ENCODE results near the gene GNB1L. TPM values are rescaled to one million over a fixed set of nuclear protein-coding genes. Genes with fewer than 3 reads are reported as not detected.

The GNB1L gene
- total and polyA plus RNA-seq, 2 experiments from 2014 or later, result 3.5 to 5.5 TPM

- H3K4me3 ChIP-seq, result no peak overlapping the region
- no peak overlapping the region for H3K27ac ChIP-seq
- TF ChIP-seq, protein P1, sequence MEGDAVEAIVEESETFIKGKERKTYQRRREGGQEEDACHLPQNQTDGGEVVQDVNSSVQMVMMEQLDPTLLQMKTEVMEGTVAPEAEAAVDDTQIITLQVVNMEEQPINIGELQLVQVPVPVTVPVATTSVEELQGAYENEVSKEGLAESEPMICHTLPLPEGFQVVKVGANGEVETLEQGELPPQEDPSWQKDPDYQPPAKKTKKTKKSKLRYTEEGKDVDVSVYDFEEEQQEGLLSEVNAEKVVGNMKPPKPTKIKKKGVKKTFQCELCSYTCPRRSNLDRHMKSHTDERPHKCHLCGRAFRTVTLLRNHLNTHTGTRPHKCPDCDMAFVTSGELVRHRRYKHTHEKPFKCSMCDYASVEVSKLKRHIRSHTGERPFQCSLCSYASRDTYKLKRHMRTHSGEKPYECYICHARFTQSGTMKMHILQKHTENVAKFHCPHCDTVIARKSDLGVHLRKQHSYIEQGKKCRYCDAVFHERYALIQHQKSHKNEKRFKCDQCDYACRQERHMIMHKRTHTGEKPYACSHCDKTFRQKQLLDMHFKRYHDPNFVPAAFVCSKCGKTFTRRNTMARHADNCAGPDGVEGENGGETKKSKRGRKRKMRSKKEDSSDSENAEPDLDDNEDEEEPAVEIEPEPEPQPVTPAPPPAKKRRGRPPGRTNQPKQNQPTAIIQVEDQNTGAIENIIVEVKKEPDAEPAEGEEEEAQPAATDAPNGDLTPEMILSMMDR (IDR thresholded peaks at IDR 0.05; ENCODE audit: low read depth, low read length), result no peak
- peaks cover 2% of the 10 kb centered on the region for H3K4me1 ChIP-seq (ENCODE audit: low read depth)
- H3K36me3 ChIP-seq, result no peaks in the 10 kb centered on the region
- H3K9me3 ChIP-seq (ENCODE audit: low read depth), result no peaks in the 10 kb centered on the region
- peaks cover 73% of the 10 kb centered on the region for H3K27me3 ChIP-seq
- no peak for DNase-seq (ENCODE audit: low read depth in 1 of 2, low spot score in 1 of 2)
These were observed 80.0 kb downstream of the GNB1L start for GRCh38 chr22:19774628-19775027.

GRCh38 chr22:19773470-19774040 lies 81.1 kb downstream of the GNB1L start:
- DNase-seq (ENCODE audit: low read depth in 1 of 2, low spot score in 1 of 2), result no peak
- H3K4me1 ChIP-seq (ENCODE audit: low read depth), result peaks cover 2% of the 10 kb centered on the region
- no peaks in the 10 kb centered on the region for H3K9me3 ChIP-seq (ENCODE audit: low read depth)
- no peaks in the 10 kb centered on the region for H3K36me3 ChIP-seq
- no peak overlapping the region for H3K27ac ChIP-seq
- TF ChIP-seq, protein P1 (IDR thresholded peaks at IDR 0.05; ENCODE audit: low read depth, low read length), result no peak
- H3K4me3 ChIP-seq, result no peak overlapping the region
- peaks cover 77% of the 10 kb centered on the region for H3K27me3 ChIP-seq

GRCh38 chr22:19772673-19773469 lies 81.8 kb downstream of the GNB1L start:
- Histone ChIP-seq H3K27ac (no peak overlapping the region), H3K4me1 (ENCODE audit: low read depth) (peaks cover 2% of the 10 kb centered on the region), H3K4me3 (no peak overlapping the region), H3K36me3 (no peaks in the 10 kb centered on the region), H3K9me3 (ENCODE audit: low read depth) (no peaks in the 10 kb centered on the region), H3K27me3 (peaks cover 78% of the 10 kb centered on the region)
- TF ChIP-seq, protein P1 (IDR thresholded peaks at IDR 0.05; ENCODE audit: low read depth, low read length), result no peak
- DNase-seq (ENCODE audit: low read depth in 1 of 2, low spot score in 1 of 2), result no peak

DNA sequence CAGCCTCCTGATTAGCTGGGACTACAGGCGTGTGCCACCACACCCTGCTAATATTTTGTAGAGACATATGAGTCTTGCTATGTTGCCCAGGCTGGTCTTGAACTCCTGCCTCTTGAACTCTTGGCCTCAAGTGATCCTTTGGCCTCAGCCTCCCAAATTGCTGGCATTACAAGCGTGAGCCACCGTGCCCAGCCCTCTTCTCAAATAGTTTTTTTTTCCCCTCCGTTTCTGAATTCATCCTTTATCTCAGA lies 82.3 kb downstream of the GNB1L start:
- no peaks in the 10 kb centered on the region for H3K36me3 ChIP-seq
- H3K9me3 ChIP-seq (ENCODE audit: low read depth), result no peaks in the 10 kb centered on the region
- DNase-seq (ENCODE audit: low read depth in 1 of 2, low spot score in 1 of 2), result no peak
- H3K27me3 ChIP-seq, result peaks cover 81% of the 10 kb centered on the region
- TF ChIP-seq, protein P1 (IDR thresholded peaks at IDR 0.05; ENCODE audit: low read depth, low read length), result no peak
- H3K4me3 ChIP-seq, result no peak overlapping the region
- peaks cover 2% of the 10 kb centered on the region for H3K4me1 ChIP-seq (ENCODE audit: low read depth)
- H3K27ac ChIP-seq, result no peak overlapping the region

GRCh38 chr22:19770349-19771220 lies 84.1 kb downstream of the GNB1L start:
- TF ChIP-seq, protein P1 (IDR thresholded peaks at IDR 0.05; ENCODE audit: low read depth, low read length), result no peak
- DNase-seq (ENCODE audit: low read depth in 1 of 2, low spot score in 1 of 2), result no peak
- H3K27ac ChIP-seq, result no peak overlapping the region
- H3K9me3 ChIP-seq (ENCODE audit: low read depth), result no peaks in the 10 kb centered on the region
- peaks cover 96% of the 10 kb centered on the region for H3K27me3 ChIP-seq
- no peaks in the 10 kb centered on the region for H3K36me3 ChIP-seq
- no peak overlapping the region for H3K4me3 ChIP-seq
- peaks cover 2% of the 10 kb centered on the region for H3K4me1 ChIP-seq (ENCODE audit: low read depth)
